ENCODE measurements around the gene TNFRSF19. TPM values are rescaled to one million over a fixed set of nuclear protein-coding genes. Genes with fewer than 3 reads are reported as not detected.

Gene TNFRSF19
- total and polyA plus RNA-seq, 10 donors = 1.0 to 12.2 (median 3.8) TPM

- no peaks in the 10 kb centered on the region for H3K27me3 ChIP-seq (replicated peaks in 1 of 7)
- WGBS, 5 donors = 7 to 21% (median 15%) methylated on average over 3 of the region's 3 CpGs
- peaks cover 24 to 40% (median 34%) of the 10 kb centered on the region in 6 donors for H3K4me1 ChIP-seq
- intact Hi-C loops (cut with DNase I; ENCODE audit: low total_unique reads) = no loop called here
- no peaks in the 10 kb centered on the region for H3K9me3 ChIP-seq
- DNase-seq = no peak
- peak overlapping the region in 4 of 8 donors; percentile 7 to 53 (median 26) for H3K4me3 ChIP-seq
- H3K36me3 ChIP-seq = no peaks in the 10 kb centered on the region
- TF ChIP-seq POLR2AphosphoS5 (IDR thresholded peaks at IDR 0.05) (no peak), POLR2A (IDR thresholded peaks at IDR 0.05) (no peak), CTCF (IDR thresholded peaks at IDR 0.05 in 8 of 11, conservative IDR thresholded peaks at IDR 0.05 in 3 of 11) (no peak)
- H3K27ac ChIP-seq = peak overlapping the region; percentile 61 to 84 (median 78)
Measured at GRCh38 chr13:23609874-23610576, 39.8 kb downstream of the TNFRSF19 start.

- peak overlapping the region in 6 of 8 donors; percentile 2 to 84 (median 78) for H3K27ac ChIP-seq
- H3K36me3 ChIP-seq = no peaks in the 10 kb centered on the region
- no peaks in the 10 kb centered on the region for H3K27me3 ChIP-seq (replicated peaks in 1 of 7)
- H3K4me1 ChIP-seq = peaks cover 24 to 40% (median 34%) of the 10 kb centered on the region in 6 donors
- no peaks in the 10 kb centered on the region for H3K9me3 ChIP-seq
- intact Hi-C loops (cut with DNase I; ENCODE audit: low total_unique reads) = no loop called here
- 58 to 79% (median 69%) methylated on average over 2 of the region's 2 CpGs for WGBS, 5 donors
- TF ChIP-seq POLR2A (IDR thresholded peaks at IDR 0.05) (no peak), POLR2AphosphoS5 (IDR thresholded peaks at IDR 0.05) (no peak), CTCF (IDR thresholded peaks at IDR 0.05 in 8 of 11, conservative IDR thresholded peaks at IDR 0.05 in 3 of 11) (no peak)
- no peak for DNase-seq
- no peak overlapping the region for H3K4me3 ChIP-seq
Measured at GRCh38 chr13:23610966-23611491, 40.8 kb downstream of the TNFRSF19 start.

- no peak overlapping the region for H3K4me3 ChIP-seq
- H3K9me3 ChIP-seq = no peaks in the 10 kb centered on the region
- 85 to 93% (median 87%) methylated on average over 1 of the region's 1 CpG for WGBS, 5 donors
- no peaks in the 10 kb centered on the region for H3K36me3 ChIP-seq
- H3K27me3 ChIP-seq (replicated peaks in 1 of 7) = no peaks in the 10 kb centered on the region
- TF ChIP-seq POLR2AphosphoS5 (IDR thresholded peaks at IDR 0.05) (no peak), CTCF (IDR thresholded peaks at IDR 0.05 in 8 of 11, conservative IDR thresholded peaks at IDR 0.05 in 3 of 11) (no peak), POLR2A (IDR thresholded peaks at IDR 0.05) (no peak)
- intact Hi-C loops (cut with DNase I; ENCODE audit: low total_unique reads) = no loop called here
- DNase-seq = no peak
- peaks cover 24 to 40% (median 34%) of the 10 kb centered on the region in 6 donors for H3K4me1 ChIP-seq
- no peak overlapping the region for H3K27ac ChIP-seq
Measured at GRCh38 chr13:23612182-23612581, 42.0 kb downstream of the TNFRSF19 start.

- intact Hi-C loops (cut with DNase I; ENCODE audit: low total_unique reads) = no loop called here
- H3K27ac ChIP-seq = no peak overlapping the region
- H3K36me3 ChIP-seq = no peaks in the 10 kb centered on the region
- peaks cover 24 to 39% (median 34%) of the 10 kb centered on the region in 6 donors for H3K4me1 ChIP-seq
- TF ChIP-seq CTCF (IDR thresholded peaks at IDR 0.05 in 8 of 11, conservative IDR thresholded peaks at IDR 0.05 in 3 of 11) (no peak), POLR2A (IDR thresholded peaks at IDR 0.05) (no peak), POLR2AphosphoS5 (IDR thresholded peaks at IDR 0.05) (no peak)
- no peaks in the 10 kb centered on the region for H3K27me3 ChIP-seq (replicated peaks in 1 of 7)
- 84 to 96% (median 93%) methylated on average over 2 of the region's 2 CpGs for WGBS, 5 donors
- no peak for DNase-seq
- no peaks in the 10 kb centered on the region for H3K9me3 ChIP-seq
- H3K4me3 ChIP-seq = no peak overlapping the region
Measured at GRCh38 chr13:23612731-23613130, 42.5 kb downstream of the TNFRSF19 start.

Data from spleen (tissue), 11 donors.